NOMO-1 treated with dmso at 0.1 percent for 144 hours (cell line): ENCODE results near the gene VOPP1.
"Not testable (repeated sequence)": the region's sequence is repeated elsewhere in the genome, so short reads cannot be mapped to it uniquely, and the experiment has no call there.

Experiments
- DNase-seq: peaks from one replicate; lab custom pipeline; 2025; ENCODE audit not compliant: unreplicated experiment; lab: John Stamatoyannopoulos, UW

The VOPP1 gene

DNA sequence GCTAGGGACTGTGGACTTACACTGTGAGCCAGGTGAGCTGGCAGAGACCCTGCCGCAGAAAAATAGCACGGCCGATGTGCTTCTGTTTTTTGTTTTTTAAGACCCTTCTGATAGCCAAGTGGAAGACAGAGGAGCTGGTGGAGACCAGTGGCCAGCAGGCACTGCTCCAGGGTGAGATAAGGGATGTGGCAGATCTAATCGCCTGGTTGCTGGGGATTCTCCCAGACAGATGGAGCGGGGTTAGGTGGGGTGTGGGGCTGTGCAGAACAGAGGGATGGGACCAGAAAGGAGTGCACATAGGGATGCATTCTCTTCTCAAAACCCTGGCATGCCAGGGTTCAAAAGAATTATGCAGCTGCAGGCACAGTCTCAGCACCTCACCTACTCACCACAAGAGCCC lies 82.2 kb downstream of the VOPP1 start:
- no peak for DNase-seq

DNA sequence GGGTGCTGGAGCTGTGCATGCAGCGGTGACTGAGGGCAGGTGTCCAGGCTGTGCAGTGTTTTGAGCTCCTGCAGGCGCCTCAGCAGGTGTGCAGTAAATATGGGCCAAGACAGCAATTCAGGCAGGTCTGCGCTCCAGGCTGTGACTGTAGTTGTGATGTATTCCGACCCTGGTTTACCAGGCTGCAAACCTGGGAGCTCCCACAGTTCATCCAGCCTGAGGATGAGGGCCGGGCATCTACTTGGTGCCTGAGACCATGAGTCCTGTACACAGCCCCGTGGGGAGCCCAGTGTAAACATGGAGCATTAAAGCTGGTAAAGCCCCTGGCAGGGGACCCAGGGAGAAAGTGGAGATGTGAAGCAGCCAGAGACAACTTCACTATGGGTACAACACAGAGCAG lies 82.8 kb downstream of the VOPP1 start:
- DNase-seq = no peak

DNA sequence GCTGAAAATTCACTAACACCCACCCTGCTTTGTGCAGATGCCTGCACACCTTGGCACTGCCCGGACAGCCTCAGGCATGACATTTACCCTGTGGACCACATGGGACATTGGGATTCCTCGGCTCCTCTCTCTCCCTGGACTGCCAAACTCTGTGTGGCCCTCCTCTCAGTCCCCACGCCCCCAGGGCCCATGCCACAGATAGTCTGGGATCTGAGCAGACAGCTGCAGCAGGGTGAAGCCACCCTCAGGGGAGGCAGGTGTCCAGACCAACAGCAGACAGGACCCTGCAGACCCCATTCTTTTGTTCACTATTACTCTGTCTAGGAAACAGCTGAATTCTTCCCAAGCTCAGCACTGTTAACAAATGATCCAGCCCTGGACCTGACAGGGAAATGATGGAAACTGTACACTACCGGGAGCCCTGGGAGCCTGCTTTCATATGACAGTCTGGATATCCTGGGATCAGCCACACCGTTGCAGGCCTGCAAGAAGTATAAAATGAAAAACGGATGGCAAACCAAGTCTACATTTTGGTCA lies 83.4 kb downstream of the VOPP1 start:
- DNase-seq = no peak

DNA sequence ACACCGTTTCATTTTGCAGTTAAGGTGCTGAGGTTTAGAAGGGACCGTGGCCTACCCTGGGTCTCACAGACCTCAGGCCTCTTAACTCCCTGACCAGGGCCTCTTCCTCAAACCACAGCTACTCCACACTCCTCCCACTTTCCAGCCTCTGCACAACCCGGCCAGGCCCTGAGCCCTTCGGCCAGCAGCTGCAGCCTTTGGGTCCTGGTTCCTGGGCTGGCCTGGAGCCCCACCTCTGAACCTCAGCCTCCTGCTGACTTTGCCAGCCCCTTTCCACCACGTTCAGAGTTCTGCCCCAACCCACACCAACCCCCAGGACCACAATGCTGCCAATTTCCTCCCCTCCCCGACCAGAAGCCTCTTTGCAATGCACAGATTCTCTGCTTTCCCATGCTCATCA lies 84.1 kb downstream of the VOPP1 start:
- DNase-seq = no peak

DNA sequence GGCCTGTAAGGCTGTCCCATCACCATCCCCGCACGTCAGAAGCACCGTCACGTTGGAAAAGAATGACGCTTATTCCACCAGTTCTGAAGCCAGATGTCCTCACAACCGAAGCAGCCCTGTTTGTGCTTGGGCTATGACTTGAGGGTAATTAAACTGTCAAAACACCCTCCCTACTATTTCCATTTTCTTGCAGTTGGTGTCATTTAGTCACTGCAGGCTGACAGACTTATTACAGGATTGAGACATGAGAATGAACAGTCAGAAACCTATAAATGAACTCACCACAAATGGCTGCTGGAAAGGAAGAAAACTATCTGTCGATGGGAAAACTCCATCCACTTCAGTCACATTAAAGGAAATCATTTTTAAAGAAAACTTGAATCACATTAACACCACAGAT lies 85.3 kb downstream of the VOPP1 start:
- no peak for DNase-seq

DNA sequence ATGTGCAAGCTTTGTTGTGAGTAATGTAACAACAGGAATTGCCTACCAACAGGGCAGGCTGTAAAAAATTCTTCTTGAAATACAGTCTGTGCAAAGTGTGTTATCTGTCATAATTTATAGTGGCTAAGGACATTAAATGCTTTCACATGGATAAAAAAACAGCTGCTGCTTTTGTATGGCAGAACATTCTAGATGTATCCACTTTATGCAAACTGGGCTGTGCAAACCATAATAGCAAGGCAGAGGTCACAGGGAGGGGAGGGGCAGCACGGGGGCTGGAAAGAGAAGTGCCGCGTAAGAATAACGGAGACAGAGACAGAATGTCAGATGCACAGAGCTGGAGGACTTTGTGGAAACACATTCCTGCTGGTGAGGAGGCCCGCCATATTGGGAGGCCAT lies 86.1 kb downstream of the VOPP1 start:
- DNase-seq = no peak

DNA sequence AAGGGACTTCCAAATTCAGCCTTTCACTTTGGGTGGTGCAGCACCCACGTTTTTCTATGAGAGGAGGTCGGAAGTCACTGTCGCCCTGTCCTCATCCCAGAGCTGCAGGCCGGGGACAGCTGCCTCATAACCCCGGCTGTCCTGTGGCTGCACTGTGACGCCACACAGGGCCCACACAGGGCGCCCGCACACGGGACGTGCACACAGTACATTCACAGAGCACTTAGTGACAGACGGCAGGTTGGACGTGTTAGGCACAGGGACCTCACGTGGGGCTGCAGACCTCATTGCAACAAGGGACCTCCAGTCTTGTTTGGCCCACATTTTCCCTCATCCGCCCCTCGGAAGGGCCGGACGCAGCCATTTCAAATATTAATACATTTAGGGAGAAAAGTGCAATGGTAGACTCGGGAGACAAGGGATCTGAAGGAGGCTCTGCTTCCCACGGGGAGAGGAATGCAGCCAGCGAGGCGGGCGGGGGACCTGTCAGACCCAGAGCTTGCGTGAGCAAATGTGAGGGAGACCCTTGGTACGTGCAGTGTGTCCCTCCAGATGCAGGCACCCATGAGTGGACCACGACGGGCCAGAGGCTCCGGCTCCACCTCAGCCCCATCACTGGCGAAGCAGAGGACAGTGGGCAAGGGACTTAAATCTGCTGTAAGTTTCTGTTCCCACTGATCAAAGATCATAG lies 86.7 kb downstream of the VOPP1 start:
- DNase-seq = no peak

DNA sequence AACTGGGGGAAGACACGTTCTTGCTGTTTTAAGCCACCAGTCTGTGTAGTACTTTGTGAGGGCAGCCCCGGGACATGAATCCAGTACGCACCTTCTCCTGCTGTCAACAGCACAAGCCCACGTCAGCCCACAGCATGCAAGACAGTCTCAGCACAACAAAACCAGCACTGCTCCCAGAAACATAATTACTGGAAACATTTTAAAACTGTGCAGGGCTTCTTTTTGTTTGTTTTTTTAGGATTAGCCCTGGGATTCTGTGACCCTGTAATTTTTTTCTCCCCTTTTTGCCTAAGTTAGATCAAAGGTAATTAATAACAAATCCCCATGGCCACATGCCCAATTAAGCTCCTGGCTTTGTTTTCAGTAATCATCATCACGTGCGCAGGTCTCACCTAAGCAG lies 87.5 kb downstream of the VOPP1 start:
- no peak for DNase-seq

DNA sequence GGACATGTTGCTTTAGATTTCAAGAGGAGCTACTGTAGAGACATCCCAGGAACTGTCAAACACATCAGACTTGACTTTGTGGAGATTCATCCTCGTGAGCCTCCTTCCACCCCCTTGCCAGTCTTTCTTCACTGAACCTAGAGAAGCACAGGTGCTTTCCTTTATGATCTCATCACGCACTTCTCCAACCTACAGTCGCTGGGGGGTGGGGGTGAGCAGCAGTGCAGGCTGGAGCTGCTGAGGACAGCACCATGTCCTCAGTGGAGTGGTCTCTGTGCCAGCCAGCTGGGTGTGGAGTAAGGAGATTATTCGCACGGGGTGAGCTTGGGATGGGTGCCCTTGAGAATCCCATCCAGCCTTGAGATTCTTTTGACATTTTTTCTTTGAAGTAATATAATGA lies 88.1 kb downstream of the VOPP1 start:
- DNase-seq = no peak

DNA sequence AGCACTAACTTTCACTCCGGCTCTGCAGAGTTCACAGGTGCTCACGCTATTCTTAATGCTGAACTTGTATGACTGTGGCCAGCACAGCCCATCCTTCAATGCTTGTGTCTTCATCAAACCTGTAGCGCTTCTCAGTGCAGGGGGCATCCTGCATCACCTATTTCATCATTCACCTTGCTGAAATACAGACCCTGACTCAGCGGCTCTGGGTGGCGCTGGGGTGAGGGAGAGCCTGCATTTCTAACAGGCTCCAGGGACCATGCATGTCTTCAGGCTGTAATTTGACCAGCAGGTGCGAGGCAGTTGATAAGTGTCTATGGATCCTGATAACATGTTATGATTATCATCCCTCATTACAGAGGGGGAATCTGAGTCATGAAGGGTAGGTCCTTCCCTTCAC lies 89.3 kb downstream of the VOPP1 start:
- no peak for DNase-seq

DNA sequence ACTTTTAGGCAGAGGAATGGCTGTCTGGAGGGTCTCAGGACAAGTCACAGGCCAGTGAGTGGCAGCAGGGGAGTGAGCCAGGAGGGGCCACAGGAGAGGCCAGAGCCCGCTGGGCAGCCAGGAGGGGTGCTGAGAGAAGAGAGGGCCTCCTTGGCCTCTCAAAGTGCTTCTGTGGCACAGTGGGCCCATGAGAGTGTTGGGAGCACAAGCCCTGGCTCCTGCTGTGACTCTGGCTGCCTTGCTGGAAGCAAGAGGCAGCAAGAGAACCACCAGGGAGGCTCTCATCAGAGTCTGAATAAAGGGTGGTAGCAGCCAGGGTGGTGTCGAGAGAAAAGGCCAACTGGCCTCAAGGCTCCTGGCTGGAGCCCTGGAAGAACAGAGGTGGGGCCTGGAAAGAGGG lies 91.1 kb downstream of the VOPP1 start:
- no peak for DNase-seq

DNA sequence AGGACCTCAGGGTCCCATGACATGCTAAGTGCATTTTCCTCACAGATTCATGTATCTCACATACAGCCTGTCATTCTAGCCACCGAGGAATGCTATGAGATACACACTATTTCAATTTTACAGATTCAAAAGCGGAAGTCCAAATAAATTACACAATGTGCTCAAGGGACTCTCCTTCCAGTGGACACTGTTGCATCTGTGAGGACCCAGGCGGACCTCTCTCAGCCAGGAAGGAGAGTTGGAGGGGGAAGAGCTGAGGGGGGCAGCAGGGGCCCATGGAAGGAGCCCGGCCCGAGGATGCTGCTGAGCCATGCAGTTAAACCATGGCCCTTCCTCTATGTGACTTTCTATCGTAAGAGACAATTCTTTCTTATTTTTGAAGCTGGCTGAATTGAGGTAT lies 93.6 kb downstream of the VOPP1 start:
- no peak for DNase-seq

DNA sequence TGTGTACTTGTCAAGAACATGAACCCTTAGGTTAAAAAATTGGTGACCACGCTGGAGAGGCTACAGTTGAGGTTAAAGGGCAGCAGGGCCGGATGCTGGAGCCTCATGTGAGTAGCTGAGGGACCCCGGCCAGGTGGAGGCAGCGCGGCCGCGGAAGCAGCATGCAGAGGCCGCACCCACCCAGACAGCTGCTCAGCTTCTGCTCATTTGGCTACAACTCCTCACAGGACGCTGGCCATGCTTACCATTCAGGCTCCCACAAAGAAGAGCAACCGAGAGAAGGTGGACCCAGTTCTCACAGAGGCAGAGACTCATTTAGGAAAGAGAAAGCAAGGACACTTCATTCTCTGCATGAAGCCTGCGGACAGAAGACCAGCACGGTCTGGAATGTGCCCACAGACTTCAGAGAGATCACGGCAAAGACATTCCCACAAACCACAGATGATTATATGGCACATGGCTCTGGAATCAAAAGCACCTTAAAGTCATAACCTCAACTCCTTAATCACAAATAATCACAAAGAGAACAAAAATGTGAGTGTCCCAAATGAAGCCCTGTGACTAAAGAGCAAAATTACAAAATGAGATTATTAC lies 94.4 kb downstream of the VOPP1 start:
- no peak for DNase-seq

DNA sequence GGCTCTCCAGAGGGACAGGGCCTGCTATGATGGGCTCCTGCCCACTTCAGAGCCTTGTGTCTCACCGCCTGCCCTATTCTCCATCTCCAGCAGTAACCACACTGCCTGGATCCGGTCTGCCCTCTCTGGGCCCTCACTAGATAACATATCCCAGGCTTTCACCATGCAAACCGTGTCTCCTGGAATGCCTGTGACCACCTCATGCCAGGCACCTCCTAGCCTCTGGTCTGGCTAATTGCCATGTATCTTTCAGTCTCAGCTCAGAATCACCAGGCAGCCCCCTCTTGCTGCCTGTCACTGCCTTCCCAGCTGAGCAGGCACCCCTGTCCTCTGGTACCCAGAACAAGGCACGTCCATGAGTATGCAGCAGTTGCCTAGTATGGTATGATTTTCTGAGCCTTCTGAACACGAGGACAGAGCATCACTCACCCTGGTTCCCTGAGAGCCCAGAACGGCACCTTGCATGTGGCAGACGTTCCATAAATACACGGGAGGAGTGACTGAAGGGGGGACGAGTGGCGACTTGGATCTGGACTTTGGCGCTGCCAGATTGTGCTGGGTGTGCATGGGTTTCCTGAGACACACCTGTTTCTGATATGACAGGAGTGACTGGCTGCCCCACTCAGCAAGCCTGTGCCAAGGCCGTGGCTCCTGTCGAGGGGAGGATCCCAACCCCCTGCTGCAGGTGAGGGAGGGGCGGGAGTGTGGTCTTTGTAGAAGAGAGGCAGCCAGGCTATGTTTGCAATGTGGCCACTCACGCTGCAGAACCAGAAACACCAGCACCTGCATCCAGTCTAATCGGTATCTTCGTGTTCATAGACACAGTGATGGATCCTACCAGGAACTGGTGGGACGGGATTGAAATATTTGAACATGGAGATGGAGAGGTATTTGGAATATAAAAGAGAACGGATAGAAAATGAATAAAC lies 95.2 kb downstream of the VOPP1 start:
- DNase-seq = no peak

DNA sequence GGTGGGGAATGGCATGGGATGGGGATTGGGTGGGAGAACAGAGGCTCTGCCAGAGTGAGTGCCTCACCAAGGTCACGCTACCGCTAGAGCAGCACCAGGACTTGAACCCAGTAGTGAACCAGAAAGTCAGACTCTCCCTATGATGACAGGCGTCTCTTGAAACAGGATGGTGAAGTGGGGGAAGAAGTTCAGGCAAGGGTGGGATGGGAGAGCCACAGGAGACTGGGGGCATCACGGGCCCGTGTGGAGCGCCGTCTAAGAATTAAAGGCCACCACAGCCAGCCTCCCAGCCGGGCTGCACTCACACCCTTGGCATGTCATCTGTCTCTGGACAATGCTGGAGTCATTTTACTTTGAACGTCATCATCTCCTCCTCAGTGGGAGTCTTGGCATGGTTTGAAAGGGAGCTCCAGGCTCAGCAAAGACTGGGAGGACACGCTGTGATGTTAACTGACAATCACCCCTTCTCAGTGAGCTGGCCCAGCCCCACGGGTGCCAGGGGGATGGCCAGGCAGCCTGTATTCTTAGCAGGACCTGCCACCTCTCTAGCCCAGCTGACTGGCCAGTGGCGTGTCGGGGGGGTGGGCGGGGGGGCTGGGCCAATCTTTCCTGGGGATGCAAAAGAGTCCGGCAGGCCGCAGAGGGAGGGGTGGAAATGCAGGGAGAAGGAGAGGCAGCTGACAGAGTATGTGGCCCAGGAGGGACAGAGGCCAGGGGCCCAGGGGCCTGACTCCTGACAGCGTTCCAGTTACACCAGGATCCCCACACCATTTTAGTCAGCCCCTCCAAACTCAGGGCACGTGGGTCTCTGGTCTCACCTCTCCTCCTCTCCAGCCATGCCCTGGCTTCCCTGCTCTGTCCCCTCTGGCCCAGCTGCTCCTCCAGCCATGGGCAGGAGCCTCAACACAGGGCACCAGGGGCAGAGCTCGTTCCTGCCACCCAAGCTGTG lies 96.2 kb downstream of the VOPP1 start:
- no peak for DNase-seq

DNA sequence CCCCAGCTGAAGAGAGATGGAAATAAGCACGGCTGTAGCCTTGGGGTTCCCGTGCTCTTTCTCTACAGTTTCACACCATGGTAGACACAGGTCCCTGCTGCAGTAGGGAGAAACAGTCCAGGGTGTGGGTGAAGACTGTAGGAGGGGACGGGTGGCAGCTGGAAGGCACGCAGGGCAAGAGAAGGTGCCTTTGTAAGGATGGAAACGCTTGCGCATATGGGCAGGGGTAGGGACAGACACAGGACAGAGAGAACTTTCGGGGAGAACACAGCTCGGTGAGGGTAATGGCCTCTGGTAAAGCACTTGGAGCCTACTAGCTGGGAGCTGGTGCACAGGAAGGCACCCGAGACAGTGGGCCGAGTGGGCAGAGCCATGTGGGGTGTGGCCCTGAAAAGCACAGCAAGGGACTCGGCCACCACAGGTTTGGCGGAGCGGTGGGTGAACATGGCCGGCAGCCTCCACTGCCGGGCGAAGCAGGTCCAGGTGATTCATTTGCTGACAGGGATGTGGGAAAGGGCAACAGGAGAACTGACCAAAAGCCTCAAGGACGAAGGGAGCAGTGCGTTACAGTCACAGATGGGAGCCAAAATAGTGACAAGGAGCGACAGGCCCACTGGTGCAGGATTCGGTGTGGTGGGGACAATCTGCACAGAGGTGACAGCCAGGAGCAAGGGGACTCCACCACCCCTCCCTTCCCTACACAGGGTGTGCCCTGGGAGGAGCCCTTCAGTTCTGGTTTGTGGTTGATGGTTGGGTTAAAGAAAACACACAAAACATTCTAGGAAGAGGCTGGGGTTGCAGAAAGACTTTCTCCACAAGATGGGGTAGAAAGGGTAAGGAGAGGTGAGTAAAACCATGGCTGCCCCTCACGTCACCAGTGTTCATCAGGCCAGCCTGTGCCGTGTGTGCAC lies 97.1 kb downstream of the VOPP1 start:
- DNase-seq = no peak

DNA sequence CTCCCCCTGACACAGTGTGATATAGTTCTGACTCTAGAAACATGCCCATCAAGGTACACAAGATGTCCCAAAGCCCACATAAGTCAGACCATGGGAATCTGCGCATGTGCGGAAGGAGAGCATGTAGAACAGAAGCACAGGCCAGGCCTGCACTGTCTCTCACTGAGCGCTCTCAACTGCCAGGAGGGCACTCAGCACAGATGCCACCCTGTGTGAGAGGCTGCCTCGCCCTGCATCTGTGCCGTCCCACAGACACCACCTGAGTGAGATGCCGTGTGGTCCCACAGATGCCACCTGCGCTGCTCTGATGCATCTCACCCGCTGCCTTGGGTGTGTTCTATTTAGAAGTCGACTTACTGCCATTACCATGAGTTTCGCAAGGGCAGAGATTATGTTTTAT lies 98.4 kb downstream of the VOPP1 start:
- DNase-seq = no peak

DNA sequence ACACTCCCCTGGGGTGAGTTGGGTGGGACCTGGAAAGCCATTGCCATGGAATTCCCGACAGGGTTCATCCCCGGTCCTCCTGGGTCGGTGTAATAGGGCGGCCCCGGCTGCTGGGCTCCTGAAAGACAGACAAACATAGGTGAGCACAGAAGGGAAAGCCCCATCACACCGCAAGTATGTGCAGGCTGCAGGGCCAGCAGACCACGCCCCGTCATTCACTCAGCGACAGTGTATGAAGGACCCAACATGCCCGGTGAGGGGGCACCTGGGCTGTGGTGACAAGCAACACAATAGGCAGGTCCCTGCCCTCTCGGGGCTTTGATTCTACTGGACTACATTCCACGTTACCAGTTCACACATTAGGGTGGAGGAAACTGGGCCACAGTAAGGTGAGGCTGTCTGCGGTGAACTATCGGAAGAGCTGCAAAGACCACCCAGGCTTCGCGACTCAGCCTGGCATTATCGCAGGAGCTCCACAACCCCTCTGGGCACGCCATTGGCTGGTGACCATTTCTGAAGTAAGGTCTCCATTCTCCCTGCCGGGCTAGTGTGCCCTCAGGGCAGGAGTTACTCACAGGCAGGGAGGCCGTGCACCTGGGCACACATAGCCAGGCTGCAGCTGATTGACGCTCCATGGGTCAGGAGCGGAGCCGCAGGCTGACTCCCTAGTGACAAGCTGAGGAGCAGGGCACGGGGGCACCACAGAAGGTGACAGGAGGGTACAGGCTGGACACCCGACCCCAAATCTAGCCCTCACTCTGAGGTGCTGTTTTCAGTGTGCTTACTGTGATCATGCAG lies 99.2 kb downstream of the VOPP1 start:
- DNase-seq = no peak

DNA sequence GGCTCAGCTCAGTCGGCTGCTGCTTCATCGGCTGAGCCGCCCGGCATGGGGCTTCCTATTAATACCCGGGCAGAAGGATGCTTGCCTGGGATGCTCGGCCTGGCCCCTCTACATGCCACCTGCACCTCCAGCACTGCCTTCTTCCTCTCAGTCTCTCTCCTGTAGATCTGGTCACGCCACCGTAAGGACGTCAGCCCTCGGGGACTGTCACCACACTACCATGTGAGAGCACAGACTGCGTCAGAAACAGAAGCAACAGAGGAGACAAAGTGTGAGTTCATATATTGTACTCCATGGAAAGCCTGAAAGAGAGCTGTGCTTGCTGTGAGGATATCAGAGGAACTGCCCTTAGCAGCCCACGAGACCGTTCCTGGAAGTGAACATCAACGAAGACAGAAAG lies 99.9 kb downstream of the VOPP1 start:
- not testable (repeated sequence) for DNase-seq
